MCF 10A (cell line): ENCODE data around the gene TAF11. TPM values are rescaled to one million over a fixed set of nuclear protein-coding genes. Genes with fewer than 3 reads are reported as not detected.

Experiments used
- BruUV-seq: library from RNA; stranded (reverse); fragments of 400-500 nt; replicated peaks from 2 replicates; lab custom pipeline; 2021; lab: Mats Ljungman, UMichigan
- CTCF ChIA-PET: fragments of 300-600 bp; sonication (Branson Sonifier 250); formaldehyde crosslinking; extraction: SDS; loops from one replicate; lab custom pipeline; 2021; ENCODE audit warnings: antibody characterized with exemption, inconsistent platforms; lab: Yijun Ruan, JAX
- POLR2A ChIA-PET: fragments of 300-600, 350-650 bp; sonication (Branson Sonifier 250); formaldehyde crosslinking; extraction: SDS; loops from one replicate; lab custom pipeline; 2020; ENCODE audit warnings: antibody characterized with exemption, inconsistent platforms; lab: Yijun Ruan, JAX
- DNase-seq: peaks from one replicate; pipeline ENCODE4 v3.0.0-alpha.2; 2018; ENCODE audit not compliant: unreplicated experiment
- H3K27ac Mint-ChIP-seq: one replicate; pipeline ENCODE4 v1.8.0; 2022; ENCODE audit warnings: mild to moderate bottlenecking, low read depth, mixed read lengths; ENCODE audit not compliant: unreplicated experiment
- H3K27me3 Mint-ChIP-seq: one replicate; pipeline ENCODE4 v1.8.0; 2022; ENCODE audit warnings: mixed read lengths; ENCODE audit not compliant: insufficient read depth, unreplicated experiment
- H3K36me3 Mint-ChIP-seq: one replicate; pipeline ENCODE4 v1.8.0; 2022; ENCODE audit warnings: mild to moderate bottlenecking, moderate library complexity, mixed read lengths; ENCODE audit not compliant: insufficient read depth, unreplicated experiment
- H3K4me1 Mint-ChIP-seq: one replicate; pipeline ENCODE4 v1.8.0; 2022; ENCODE audit warnings: mixed read lengths; ENCODE audit not compliant: insufficient read depth, unreplicated experiment
- H3K4me3 Mint-ChIP-seq: one replicate; pipeline ENCODE4 v1.8.0; 2022; ENCODE audit warnings: mild to moderate bottlenecking, moderate library complexity, mixed read lengths; ENCODE audit not compliant: unreplicated experiment
- H3K9me3 Mint-ChIP-seq: one replicate; pipeline ENCODE4 v1.8.0; 2022; ENCODE audit warnings: mixed read lengths; ENCODE audit not compliant: unreplicated experiment
- CTCF ChIP-seq: fragments of 200-600 bp; IDR thresholded peaks from one replicate; pipeline ENCODE4 v1.8.0; 2022; ENCODE audit warnings: antibody characterized with exemption, mild to moderate bottlenecking; ENCODE audit not compliant: unreplicated experiment
- intact Hi-C: fragments of 100-400 bp; cut with micrococcal nuclease; formaldehyde crosslinking; loops from 2 replicates; pipeline ENCODE4 v1.14.1; 2022
- total RNA-seq: library from RNA; stranded (reverse); gene quantifications from 2 replicates; pipeline ENCODE4 v1.2.3, GENCODE V29; 2022

TAF11 gene
- total RNA-seq, 1 experiment from 2014 or later: 16.5 TPM

- Mint-ChIP-seq H3K4me3 (no peak overlapping the region), H3K9me3 (no peaks in the 10 kb centered on the region), H3K27me3 (no peaks in the 10 kb centered on the region), H3K27ac (no peak overlapping the region), H3K4me1 (peaks cover 7% of the 10 kb centered on the region), H3K36me3 (no peaks in the 10 kb centered on the region)
- intact Hi-C loops: no loop called here
- no peak for DNase-seq
- no peak for TF ChIP-seq CTCF
- CTCF ChIA-PET: interaction anchor here (0.6 kb wide), 1 partner anchor 651 kb away, joined by 3 read pairs; no protein-coding TSS in a partner anchor
- POLR2A ChIA-PET: interaction anchor here (0.6 to 3.5 kb wide), 2 partner anchors 9 to 606 kb away, joined by 3 to 33 read pairs; partner anchors contain the start of genes ANKS1A and TAF11
- no TSS peak for BruUV-seq
These were observed 9.9 kb upstream of the TAF11 start for GRCh38 chr6:34897716-34898115.

- intact Hi-C loops: no loop called here
- Mint-ChIP-seq H3K9me3 (no peaks in the 10 kb centered on the region), H3K27ac (no peak overlapping the region), H3K4me3 (no peak overlapping the region), H3K27me3 (no peaks in the 10 kb centered on the region), H3K36me3 (no peaks in the 10 kb centered on the region), H3K4me1 (peaks cover 12% of the 10 kb centered on the region)
- POLR2A ChIA-PET: interaction anchor here (3.5 kb wide), 1 partner anchor 9 kb away, joined by 33 read pairs; the partner anchor contains the start of genes ANKS1A and TAF11
- CTCF ChIA-PET: no interaction called here
- DNase-seq: no peak
- no peak for TF ChIP-seq CTCF
- BruUV-seq: no TSS peak
These were observed 9.3 kb upstream of the TAF11 start for GRCh38 chr6:34897130-34897529.

- POLR2A ChIA-PET: no interaction called here
- H3K27me3 Mint-ChIP-seq: no peaks in the 10 kb centered on the region
- no TSS peak for BruUV-seq
- TF ChIP-seq CTCF: no peak
- intact Hi-C loops: no loop called here
- peaks cover 17% of the 10 kb centered on the region for H3K4me1 Mint-ChIP-seq
- CTCF ChIA-PET: no interaction called here
- H3K4me3 Mint-ChIP-seq: no peak overlapping the region
- no peak overlapping the region for H3K27ac Mint-ChIP-seq
- H3K9me3 Mint-ChIP-seq: no peaks in the 10 kb centered on the region
- no peak for DNase-seq
- no peaks in the 10 kb centered on the region for H3K36me3 Mint-ChIP-seq
These were observed 6.9 kb upstream of the TAF11 start for GRCh38 chr6:34894693-34895092.

GRCh38 chr6:34891296-34891695 is 3.5 kb upstream of the TAF11 start:
- Mint-ChIP-seq H3K36me3 (peaks cover 8% of the 10 kb centered on the region), H3K4me3 (peak overlapping the region; percentile 99), H3K4me1 (peaks cover 17% of the 10 kb centered on the region), H3K9me3 (no peaks in the 10 kb centered on the region), H3K27me3 (no peaks in the 10 kb centered on the region), H3K27ac (no peak overlapping the region)
- no peak for TF ChIP-seq CTCF
- BruUV-seq: no TSS peak
- CTCF ChIA-PET: no interaction called here
- intact Hi-C loops: no loop called here
- POLR2A ChIA-PET: interaction anchor here (0.7 to 1.1 kb wide), 3 partner anchors 75 to 249 kb away, joined by 3 read pairs; no protein-coding TSS in a partner anchor
- DNase-seq: no peak
